Fibroblast of peridontal ligament (primary cell): ENCODE results near the gene ASAP3.
"Not testable (repeated sequence)": the region's sequence is repeated elsewhere in the genome, so short reads cannot be mapped to it uniquely, and the experiment has no call there.

Experiments
- DNase-seq: peaks from one replicate; pipeline ENCODE4 v3.0.0-alpha.2; 2010; ENCODE audit errors: extremely low read depth

Gene ASAP3

DNA sequence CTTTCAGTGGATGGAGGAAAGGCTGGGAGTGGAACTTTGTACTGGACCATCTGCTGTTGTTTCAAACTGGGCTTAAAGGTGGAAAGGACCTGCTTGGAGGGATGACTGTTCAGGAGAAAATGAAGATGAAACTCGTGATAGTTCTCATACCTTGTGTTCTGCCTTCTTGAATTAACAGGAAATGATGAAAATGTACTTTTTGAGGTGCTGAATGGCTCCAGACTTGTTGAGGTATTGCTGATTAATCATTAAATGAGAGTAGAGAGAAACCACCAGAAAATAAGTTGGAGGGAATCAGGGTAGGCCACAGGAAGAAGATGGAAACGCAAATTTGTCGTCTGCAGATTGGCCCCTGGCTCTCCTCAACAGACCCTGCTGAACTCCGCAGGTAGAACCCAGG lies 88.1 kb downstream of the ASAP3 start:
- DNase-seq: no peak

DNA sequence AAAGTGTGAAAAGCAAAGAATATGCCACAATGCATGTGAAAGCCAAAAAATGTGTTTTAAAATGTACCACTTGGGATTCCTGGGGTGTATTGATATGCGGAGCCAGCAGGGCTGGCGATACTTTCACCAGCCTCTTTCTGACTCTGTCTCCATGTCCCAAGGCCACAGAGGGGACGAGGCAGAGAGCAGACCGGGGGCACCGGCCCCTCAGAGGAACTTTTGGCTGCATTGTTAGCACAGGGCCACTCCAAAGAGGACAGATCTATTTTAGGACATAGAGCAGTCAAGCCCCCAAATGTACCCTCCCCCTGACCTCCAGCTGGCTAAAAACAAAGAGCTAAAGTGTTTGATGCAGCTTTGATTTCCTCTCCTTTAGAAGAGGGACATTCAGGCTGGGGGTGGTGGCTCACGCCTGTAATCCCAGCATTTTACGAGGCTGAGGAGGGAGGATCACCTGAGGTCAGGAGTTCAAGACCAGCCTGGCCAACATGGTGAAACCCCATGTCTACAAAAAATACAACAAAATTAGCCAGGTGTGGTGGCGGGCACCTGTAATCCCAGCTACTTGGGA lies 88.7 kb downstream of the ASAP3 start:
- no peak for DNase-seq

DNA sequence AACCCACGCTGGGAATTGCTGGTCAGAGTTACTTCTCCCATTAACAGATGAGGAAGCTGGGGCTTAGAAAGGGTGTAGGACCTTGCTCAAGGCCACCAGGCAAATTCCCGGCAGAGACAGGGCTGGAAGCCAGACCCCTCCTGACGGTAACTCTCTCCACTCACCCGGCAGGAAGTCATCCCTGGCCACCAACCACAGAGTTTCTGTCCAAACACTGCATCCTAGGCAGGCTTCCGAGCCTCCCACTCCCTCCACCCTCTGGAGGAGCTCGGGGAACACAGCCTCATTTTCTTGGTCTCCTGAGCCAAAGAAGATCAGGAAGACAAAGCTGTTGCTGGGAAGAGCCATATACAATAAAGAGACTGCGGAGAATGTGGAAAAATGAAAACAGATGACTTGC lies 89.3 kb downstream of the ASAP3 start:
- peak; percentile 82 for DNase-seq

DNA sequence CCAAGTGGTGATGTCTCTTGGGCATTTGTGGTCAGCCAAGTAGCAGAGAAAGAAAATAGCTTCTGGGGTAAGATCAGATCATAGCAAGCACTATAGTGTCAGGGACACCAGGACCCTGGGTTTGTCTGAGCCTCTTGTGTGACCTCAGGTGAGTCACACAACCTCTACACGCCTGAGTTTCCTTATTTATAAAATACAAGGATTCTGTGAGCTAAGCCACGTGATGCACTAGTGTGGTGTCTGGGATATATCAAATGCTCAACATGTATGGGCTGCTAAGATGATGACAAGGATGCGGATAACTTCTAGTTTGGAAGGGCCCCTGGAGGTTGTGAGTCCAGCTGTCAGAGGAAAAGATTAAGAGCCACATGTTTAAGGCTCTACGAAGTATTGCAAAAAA lies 89.8 kb downstream of the ASAP3 start:
- peak; percentile 37 for DNase-seq

DNA sequence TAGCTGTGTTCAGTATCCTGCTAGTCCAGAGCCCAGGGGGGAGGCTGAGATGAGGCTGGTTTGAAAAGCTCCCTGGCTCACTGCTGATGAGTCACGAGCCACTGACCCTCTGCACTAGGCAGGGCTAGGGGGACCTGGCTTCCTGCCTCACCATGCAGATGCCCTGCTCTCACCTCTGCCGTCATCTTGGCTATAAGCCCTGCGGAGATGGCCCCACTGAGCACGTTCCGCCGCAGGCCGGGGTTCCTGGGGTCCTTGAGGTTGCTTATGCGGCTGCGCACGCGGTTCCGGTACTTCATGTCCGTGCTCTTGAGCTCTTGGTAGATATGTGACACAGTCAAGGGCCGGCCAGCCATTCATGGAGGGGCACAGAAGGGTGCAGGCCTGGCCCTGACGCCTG lies 90.3 kb downstream of the ASAP3 start:
- DNase-seq: peak; percentile 20

DNA sequence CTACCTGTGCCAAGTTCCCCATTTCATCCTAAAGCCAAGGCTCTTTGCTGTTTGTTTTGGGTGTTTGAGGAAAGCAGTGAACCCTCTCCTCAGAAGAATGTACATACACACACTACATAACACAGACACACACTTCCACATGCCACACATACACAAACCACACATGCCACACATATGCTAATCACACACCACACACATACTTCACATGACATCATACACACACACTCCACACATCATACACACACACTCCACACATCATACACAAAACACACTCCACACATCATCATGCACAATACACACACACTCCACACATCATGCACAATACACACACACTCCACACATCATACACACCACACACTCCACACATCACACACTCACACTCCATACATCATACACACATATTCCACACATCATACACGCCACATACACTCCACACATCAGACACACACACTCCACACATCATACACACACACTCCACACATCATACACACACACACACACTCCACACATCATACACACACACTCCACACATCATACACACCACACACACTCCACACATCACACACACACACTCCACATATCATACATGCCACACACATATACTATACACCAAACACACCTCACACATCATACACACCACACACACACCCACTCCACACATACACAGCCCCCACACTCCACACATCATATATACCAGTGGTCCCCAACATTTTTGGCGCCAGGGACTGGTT lies 91.7 kb downstream of the ASAP3 start:
- no peak for DNase-seq

DNA sequence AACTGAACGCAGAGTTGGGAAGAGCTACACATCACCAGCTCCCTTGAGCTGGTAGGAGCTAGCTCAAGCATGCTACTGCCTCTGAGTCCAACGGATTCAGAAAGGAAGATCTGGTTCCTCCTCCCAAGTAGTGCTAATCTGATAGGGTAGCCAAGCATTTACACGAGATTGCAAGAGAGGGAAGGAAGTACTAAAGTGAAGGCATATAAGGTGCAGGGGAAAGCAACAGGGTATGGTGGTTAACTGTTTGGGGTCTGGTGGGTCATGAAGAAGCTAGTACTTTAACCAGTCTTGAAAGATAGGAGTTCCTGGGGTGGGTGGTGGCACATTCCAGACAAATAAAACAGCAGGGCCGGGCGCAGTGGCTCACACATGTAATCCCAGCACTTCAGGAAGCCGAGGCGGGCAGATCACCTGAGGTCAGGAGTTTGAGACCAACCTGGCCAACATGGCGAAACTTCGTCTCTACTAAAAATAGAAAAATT lies 94.1 kb downstream of the ASAP3 start:
- no peak for DNase-seq

DNA sequence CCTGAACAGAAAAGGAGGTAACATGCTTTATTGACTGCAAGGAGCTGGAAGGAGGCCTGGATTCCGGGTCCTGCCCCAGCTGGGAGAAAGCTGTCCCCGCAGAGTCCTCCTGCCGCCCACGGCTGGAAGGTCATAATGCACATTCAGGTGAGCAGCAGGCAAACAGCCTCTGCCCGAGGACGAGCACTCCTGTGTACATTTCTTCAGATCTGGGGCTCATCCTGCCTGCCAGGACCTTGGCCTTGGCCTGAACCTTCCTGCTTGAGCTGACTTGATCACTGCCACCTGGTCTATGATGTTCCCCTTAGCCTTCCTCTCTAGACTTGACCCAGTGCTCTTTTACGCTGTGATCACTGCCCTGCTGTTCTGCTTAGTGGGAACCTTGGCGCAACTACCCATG lies 96.5 kb downstream of the ASAP3 start:
- no peak for DNase-seq

DNA sequence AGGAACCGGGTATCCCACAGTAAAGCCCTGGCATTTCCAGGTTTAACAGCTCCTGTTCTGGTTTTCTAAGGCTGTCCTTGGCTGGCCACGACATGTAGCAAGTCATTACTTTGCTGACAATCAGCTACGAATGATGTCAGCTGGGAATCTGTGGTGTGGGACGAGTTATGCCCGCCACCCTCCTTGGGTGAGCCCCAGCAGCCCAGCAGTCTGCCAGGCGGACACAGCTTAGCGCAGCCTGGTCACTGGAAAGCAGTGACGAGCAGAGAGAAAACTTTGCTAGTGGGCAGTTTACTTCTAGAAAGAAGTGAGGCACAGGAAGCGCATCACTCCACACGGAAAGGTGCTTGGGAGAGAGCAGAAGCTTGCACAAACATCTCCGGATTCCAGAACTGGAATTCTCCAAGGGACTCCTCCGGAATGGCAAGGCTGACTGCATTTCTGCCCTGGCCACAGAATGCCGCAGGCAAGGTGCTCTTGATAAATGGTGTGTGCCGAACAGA lies 98.8 kb downstream of the ASAP3 start:
- DNase-seq: no peak

DNA sequence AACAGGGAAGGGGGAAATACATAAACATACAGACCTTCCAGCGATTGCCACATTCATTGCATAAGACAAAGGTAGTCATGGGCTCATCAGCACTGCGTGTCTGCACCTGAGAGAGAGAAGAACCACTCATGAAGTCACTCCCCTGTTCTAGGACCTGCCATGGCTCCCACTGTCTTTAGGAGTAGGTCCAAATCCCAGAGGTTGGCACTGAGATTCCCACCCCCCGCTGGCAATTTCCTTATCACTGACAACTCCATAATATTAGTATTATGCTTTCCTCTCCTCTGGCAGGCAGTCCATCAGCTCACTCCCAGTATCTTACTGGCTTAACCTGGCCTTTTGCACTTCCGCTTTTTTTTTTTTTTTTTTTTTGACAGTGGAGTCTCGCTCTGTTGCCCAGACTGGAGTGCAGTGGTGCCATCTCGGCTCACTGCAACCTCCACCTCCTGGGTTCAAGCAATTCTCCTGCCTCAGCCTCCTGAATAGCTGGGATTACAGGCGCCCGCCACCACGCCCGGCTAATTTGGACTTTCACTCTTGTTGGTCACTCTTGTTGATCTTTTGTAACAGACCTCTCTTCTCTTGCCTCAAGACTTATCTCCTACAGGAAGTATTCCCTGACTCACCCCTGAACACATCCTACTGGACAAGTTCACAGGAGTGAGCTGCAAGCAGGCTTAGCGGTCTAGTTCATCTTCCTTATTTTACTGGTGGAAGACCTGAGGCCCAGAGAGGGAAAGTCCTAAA lies 99.5 kb downstream of the ASAP3 start:
- no peak for DNase-seq

DNA sequence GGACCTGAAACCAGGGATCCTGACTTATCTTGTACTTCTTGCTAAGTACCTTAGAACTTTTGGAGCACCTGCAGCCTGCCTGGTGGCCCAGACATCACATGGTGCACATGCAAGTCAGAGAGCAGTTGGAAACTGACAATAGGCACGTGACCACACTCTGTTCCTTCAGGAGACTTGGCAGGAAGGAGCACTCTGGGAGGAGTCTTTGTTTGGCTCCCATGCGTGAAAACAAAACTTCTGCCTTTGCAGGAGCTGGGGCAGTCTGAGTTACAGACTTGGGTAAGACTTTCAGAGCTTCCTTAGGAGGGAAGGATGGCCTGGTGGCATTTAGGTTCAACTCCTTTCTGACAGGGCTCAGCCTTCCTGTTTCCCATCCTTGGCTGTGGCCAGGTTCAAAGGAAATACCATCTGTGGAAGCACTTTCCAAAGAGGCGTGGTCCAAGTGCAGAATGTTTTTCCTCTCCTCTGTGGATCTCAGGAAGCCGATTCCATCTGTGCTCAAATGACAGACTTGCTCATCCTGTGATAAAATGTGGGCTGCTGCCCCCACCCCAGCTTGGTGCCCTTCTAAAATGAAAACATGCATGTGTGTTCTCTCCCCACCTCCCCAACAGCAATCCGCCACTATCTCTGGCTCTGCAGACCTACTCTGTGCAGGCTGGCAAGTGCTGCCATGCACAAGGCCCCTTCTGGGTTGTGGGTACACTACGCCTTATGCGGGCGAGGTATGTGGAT lies 100.2 kb downstream of the ASAP3 start:
- no peak for DNase-seq

DNA sequence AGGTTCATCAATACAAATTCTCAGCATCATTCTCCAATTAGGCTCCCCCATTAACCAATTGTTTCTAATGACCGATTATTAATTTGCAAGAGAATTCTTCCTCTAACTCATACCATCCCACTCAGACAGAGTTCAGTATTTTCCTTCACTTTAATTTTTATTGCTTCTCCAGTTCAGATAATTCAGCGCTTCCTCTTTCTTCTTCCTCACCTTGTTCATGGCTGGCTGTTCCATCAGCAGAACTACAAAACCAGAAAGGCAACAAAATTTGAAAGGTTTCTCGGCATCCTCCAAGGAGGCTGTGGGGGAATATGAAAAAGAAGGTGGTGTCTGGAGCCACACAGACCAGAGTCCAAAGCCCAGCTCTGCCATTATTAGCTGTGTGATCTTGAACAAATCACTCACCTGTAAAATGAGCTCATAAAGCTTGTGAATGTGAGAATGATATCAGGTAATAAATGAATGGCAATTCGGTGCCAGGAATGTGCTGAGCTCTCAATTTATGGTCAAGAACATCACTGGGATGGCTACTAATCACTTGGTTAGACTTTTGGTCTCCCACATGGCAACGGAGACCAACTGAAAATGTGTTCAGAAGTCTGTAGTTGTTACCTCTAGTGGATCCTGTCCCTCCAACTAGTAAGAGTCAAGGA lies 102.6 kb downstream of the ASAP3 start:
- no peak for DNase-seq

DNA sequence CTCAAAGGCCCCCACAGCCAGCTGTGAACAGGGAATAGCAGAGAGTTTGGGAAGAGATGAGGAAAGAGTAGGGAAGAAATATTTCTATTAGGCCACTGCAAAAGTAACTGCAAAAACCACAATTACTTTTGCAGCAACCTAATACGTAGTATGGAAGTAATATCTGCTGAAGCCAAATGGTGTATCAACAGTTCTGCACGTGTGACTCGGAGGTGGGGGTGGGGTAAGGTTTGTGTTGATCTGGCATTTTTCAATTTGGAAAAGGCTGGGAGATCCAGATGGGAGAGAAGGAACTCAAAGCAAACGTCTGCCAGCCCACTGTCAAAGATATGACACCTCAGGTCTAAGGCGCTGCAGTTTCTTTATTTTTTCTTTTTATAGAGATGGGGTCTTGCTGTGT lies 103.3 kb downstream of the ASAP3 start:
- peak; percentile 18 for DNase-seq

DNA sequence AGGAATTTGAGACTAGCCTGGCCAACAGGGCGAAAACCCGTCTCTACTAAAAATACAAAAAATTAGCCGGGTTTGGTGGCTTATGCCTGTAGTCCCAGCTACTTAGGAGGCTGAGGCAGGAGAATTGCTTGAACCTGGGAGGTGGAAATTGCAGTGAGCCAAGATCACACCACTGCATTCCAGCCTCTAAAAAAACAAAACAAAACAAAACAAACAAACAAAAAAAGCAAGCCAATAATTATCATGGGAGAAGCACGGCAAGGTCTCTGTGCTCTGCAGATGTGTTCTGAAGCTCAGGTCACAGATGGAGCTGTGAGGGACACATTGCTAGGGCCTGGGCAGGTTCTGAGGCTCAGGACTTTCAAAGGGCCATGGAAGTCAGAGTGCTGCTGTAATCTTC lies 103.7 kb downstream of the ASAP3 start:
- not testable (repeated sequence) for DNase-seq
